ENCODE results near the gene ATP2B3.

ATP2B3 gene

DNA sequence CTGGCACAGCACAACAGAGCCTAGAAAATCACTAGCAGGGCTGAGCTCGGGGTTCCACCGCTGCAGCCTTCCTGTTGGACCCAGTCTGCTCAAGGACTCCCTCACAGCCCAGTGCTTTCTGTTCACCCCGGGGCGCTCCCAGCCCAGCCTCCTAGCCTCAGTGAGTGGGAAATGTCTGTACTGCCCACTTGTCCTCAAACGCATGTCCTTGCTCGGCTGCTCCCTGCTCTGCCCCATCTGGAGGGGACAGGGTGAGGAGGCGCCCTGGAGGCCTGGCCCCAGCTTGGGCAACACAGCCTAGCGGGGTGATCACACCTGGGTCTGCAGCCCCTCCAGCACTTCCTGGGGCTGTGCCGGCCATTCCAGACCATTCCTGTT lies 93.4 kb downstream of the ATP2B3 start:
- FAIRE-seq (no peak), DNase-seq (ENCODE audit: low spot score) (no peak)

- FAIRE-seq (no peak), DNase-seq (ENCODE audit: low spot score) (no peak)
Measured at GRCh38 chrX:153611298-153612095, 94.1 kb downstream of the ATP2B3 start.

GRCh38 chrX:153612413-153612812 lies 95.0 kb downstream of the ATP2B3 start:
- DNase-seq (ENCODE audit: low spot score), result no peak
- FAIRE-seq, result no peak

DNA sequence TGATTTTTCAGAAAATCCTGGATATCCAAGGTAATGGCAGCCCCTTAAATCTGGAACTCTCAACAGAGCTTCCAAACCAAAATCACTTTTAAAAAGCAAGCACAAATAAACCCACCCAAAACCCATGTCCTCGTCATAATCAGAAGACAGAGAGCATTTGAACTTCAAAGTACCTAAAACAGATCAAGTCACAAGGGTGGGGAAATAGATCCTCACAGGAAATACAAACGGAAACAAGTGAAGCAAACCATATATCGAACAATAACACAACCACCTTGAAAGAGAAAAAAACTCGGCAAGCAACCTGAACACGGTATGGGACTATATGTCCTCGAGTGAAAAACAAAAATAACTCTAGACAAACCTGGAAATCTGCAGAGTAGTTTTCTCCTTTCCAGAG lies 97.4 kb downstream of the ATP2B3 start:
- no peak for FAIRE-seq
- no peak for DNase-seq (ENCODE audit: low spot score)

GRCh38 chrX:153620576-153620975 lies 103.1 kb downstream of the ATP2B3 start:
- FAIRE-seq (no peak), DNase-seq (ENCODE audit: low spot score) (no peak)

DNA sequence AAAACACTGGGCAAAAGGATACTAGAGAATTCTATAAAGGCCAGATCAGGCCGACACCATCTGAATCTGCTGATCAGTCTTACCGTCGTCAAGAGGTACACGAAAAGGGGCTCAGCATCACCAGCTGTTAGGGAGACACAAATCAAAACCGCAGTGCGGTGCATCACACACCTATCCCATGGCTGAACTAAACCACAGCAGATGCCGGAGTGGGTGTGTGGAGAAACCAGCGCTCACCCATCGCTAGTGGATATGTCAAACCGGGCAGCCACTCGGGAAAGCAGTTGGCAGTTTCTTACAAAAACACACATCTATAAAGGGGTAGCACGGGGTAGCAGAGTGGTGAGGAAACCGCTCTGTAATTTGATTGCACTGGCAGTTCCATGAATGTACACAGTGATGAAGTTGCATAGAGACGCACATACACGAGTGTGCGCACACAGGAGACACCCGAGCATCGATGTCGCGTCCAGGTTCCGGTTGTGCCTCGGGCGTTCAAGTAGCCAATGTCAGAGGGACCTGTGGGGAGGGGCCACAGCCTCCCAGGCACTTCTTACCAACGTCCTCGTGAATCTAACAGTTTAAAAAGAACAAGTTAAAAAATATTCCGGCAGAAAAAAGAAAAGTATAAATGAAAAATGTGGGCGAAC lies 104.6 kb downstream of the ATP2B3 start:
- FAIRE-seq (no peak), DNase-seq (ENCODE audit: low spot score) (no peak)

DNA sequence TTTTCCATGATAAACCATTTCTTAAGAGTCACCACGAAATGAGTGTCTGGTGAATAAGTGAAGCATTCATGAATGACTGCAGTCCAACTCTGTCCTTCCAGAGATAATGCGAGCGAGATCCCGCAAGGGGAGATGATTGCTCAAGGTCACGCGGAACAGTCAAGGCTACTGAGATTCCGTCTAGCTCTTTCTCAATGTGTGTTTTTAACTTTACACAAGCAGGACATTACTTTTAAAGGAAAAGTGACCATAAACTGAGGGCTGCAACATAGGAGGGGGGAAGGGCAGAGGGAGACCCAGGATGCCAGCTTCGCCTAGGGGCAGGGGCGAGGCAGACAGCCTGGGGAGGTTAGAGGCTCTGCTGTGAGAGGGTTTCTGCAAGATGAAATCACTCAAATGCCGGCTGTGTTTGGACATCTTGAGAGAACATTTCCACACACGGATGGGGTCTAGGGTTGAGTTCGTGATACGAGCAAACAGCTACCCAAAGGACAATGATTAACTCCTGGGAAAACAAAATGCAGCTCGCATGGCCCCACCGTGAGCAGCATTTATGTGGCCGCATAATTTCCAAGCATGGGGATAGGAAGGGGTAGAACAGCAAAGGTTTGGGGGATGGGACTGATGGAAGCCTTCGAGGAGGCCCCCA lies 105.3 kb downstream of the ATP2B3 start:
- FAIRE-seq (no peak), DNase-seq (ENCODE audit: low spot score) (no peak)

DNA sequence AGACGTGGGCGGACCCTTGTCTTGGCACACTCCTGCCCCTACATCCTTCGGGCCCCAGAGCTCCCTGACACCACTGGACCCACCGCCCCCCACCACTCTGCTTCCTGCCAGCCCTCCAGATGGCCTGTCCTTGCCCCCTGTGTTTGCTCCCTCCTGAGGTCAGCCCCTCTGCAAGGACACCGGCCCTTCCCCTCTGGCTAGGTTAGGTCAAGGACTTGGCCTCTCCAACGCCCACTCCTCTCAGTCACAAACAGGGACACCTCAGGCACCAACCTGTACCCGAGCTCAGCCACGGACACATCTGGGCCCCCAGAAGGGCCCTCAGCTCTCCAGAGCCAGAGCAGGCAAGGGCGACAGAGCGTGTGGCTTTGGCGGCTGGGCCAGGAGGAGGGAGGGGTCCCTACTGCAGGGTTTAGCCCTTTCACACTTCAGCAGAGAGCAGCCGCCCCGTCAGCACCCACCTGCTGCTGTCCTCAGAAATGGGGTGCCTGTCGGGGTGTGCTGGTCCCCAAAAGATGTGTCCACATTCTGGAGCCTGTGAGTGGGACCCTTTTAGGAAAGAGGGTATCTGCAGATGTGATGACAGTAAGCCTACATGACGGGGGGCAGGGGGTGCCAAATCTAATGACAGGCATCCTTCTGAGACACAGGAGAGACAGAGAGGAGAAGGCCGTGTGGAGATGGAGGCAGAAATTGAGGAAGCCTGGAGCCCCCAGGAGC lies 106.0 kb downstream of the ATP2B3 start:
- DNase-seq (ENCODE audit: low spot score) (no peak), FAIRE-seq (no peak)

DNA sequence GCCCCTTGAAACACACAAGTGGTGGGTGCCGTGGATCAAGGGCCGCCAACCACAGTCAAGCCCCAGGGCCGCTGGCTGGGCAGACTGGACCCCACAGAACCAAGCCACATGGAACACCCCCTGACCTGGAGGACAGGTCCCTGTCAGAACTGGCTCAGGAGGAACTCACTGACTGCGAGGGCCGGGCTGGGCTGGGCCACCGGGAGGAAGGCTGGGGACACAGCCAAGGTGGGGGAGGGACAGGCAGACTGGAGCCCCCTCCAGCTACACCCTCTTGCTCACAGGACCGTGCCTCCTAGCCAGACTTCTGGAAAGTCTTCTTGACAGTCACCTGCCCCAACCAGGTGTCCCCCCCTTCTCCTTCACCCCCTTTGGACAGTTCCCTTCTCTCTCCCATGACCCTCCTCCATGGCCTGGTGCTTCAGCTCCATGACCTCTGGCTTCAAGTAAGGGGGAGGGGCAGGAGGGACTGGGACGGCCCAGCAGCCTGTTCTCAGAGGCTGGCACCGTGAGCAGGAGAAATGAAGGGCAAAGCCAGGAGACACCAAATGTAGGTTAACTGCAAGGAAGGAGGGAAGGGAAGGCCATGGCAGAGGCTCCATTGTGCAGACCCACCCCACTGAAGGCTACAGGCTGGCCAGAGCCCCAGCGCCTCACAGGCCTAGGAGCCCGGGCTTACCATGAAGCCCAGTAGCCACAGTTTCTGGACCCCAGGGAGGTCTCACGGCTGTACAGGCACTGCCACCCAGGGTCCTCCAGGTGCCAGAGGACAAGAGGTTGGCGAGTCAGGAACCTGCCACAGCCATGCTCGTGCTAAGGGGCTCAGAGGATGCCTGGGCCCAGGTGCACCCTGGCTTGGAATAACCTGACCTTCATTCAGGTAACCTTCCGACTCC lies 107.0 kb downstream of the ATP2B3 start:
- DNase-seq (ENCODE audit: low spot score) (no peak), FAIRE-seq (no peak)

GRCh38 chrX:153625271-153626024 lies 108.0 kb downstream of the ATP2B3 start:
- DNase-seq (ENCODE audit: low spot score) (no peak), FAIRE-seq (no peak)

DNA sequence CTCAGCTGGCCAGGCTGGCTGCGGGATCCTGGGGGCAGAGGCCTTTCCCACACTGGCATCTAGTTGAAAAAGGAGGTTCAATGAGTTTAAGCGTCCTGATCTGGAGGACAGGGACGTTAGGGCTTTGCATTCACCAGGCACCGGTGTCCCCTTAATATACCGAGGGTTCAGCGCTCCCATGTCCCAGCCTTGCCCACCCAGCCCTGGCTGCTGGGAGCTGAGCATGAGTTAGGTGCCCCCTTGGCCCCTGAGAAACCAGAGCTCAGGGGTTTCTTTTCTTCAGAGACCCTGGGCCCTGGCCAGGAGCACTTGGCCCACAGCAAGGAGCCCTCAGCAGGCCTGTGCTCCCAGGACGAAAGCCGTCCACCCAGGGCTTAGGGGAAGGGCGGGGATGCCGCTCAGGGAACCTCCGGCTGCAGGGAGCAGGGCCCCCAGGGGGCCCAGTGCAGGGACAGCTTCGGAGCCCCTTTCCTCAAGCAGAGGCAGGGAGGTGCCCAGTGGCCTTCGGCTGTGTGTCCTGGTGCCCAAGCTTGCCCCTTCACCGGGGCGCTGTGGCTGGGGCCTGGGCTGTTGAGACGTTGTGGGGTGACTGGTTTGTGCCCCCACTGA lies 108.7 kb downstream of the ATP2B3 start:
- DNase-seq (ENCODE audit: low spot score), result no peak
- FAIRE-seq, result no peak

- FAIRE-seq (no peak), DNase-seq (ENCODE audit: low spot score) (no peak)
Measured at GRCh38 chrX:153626863-153627674, 109.6 kb downstream of the ATP2B3 start.

- FAIRE-seq (no peak), DNase-seq (ENCODE audit: low spot score) (no peak)
Measured at GRCh38 chrX:153627675-153628111, 110.3 kb downstream of the ATP2B3 start.

- DNase-seq (ENCODE audit: low spot score) (no peak), FAIRE-seq (no peak)
Measured at GRCh38 chrX:153628129-153628528, 110.7 kb downstream of the ATP2B3 start.

GRCh38 chrX:153628665-153629064 lies 111.2 kb downstream of the ATP2B3 start:
- FAIRE-seq (no peak), DNase-seq (ENCODE audit: low spot score) (no peak)

- FAIRE-seq (no peak), DNase-seq (ENCODE audit: low spot score) (no peak)
Measured at GRCh38 chrX:153631346-153631745, 113.9 kb downstream of the ATP2B3 start.

DNA sequence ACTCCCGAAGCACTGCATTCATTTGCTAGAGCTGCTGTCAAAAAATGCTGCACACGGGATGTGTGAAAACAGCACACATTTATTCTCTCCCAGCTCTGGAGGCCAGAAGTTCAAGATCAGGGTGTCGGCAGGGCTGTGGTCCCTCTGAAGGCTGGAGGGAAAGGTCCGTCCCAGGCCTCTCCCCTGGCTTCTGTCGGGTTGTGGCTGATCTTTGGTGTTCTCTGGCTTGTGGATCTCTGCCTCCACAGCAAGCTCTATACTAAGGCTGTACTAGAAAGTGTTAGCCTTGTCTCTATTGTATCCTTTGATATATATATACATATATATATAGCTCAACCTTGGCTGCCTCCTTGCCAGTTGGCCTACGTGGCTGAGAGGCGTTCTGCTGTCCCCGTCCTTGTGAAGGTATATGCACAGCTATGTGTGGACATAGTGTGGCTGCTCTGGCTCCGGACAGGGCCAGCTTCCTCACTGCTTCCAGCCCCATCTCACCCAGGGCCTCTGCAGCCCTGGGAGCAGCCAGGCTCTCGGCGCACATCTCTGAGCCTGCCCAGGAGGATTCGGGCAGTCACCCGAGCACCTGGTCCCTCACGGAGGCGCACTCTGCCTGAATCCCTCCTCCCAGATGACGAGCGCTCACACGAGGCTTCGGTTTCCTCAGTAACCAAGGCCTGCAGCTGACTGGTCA lies 114.6 kb downstream of the ATP2B3 start:
- no peak for FAIRE-seq
- DNase-seq (ENCODE audit: low spot score), result no peak
